ENCODE data around the gene ANXA6.

ANXA6 gene

GRCh38 chr5:151192626-151193025, 35.0 kb upstream of the ANXA6 start:
- no peaks in the 10 kb centered on the region for H3K4me1 ChIP-seq (ENCODE audit: control insufficient read depth, insufficient read depth, low read length)
- no peak overlapping the region for H3K4me3 ChIP-seq (ENCODE audit: low read depth, low read length)
- no peaks in the 10 kb centered on the region for H3K9me3 ChIP-seq (ENCODE audit: control insufficient read depth, insufficient read depth, low read length)
- H3K9ac ChIP-seq (ENCODE audit: low read depth, low read length): no peak overlapping the region
- no peak overlapping the region for H3K27ac ChIP-seq (ENCODE audit: low read depth, low read length)
- no peaks in the 10 kb centered on the region for H3K36me3 ChIP-seq (ENCODE audit: control insufficient read depth, insufficient read depth, low read length)
- H3K27me3 ChIP-seq (ENCODE audit: control insufficient read depth, insufficient read depth, low read length): no peaks in the 10 kb centered on the region

- H3K9ac ChIP-seq (ENCODE audit: low read depth, low read length): no peak overlapping the region
- no peaks in the 10 kb centered on the region for H3K36me3 ChIP-seq (ENCODE audit: control insufficient read depth, insufficient read depth, low read length)
- H3K4me3 ChIP-seq (ENCODE audit: low read depth, low read length): no peak overlapping the region
- H3K4me1 ChIP-seq (ENCODE audit: control insufficient read depth, insufficient read depth, low read length): no peaks in the 10 kb centered on the region; the same call in 1 of the 2 replicates
- H3K27ac ChIP-seq (ENCODE audit: low read depth, low read length): no peak overlapping the region
- H3K9me3 ChIP-seq (ENCODE audit: control insufficient read depth, insufficient read depth, low read length): no peaks in the 10 kb centered on the region
- H3K27me3 ChIP-seq (ENCODE audit: control insufficient read depth, insufficient read depth, low read length): no peaks in the 10 kb centered on the region
Measured at GRCh38 chr5:151191661-151192060, 34.1 kb upstream of the ANXA6 start.

GRCh38 chr5:151189151-151189550, 31.6 kb upstream of the ANXA6 start:
- Histone ChIP-seq H3K4me1 (ENCODE audit: control insufficient read depth, insufficient read depth, low read length) (peaks cover 7% of the 10 kb centered on the region), H3K4me3 (ENCODE audit: low read depth, low read length) (no peak overlapping the region), H3K27me3 (ENCODE audit: control insufficient read depth, insufficient read depth, low read length) (no peaks in the 10 kb centered on the region), H3K9me3 (ENCODE audit: control insufficient read depth, insufficient read depth, low read length) (no peaks in the 10 kb centered on the region), H3K36me3 (ENCODE audit: control insufficient read depth, insufficient read depth, low read length) (no peaks in the 10 kb centered on the region), H3K27ac (ENCODE audit: low read depth, low read length) (no peak overlapping the region), H3K9ac (ENCODE audit: low read depth, low read length) (no peak overlapping the region)

DNA sequence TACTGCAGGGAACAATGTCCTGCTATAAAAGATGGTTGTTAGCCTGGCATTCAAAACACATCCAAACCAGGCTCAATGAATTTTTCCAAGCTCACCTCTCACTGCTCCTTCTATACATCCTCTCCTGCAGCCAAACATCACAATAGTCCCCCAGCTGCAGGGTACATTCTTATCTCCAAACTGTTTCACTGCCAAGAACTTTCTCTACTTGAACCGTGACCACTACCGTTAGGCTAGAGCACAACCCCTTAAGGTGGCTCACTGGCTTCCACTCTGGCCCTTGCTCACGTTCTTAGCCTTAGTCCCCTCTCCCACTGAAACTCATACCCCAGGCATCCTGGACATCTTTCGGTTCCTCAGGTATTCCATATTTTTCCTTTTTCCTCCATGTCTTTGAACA, 29.0 kb upstream of the ANXA6 start:
- no peaks in the 10 kb centered on the region for H3K36me3 ChIP-seq (ENCODE audit: control insufficient read depth, insufficient read depth, low read length)
- no peaks in the 10 kb centered on the region for H3K27me3 ChIP-seq (ENCODE audit: control insufficient read depth, insufficient read depth, low read length)
- H3K9ac ChIP-seq (ENCODE audit: low read depth, low read length): no peak overlapping the region
- peaks cover 7% of the 10 kb centered on the region for H3K4me1 ChIP-seq (ENCODE audit: control insufficient read depth, insufficient read depth, low read length)
- H3K27ac ChIP-seq (ENCODE audit: low read depth, low read length): no peak overlapping the region
- H3K4me3 ChIP-seq (ENCODE audit: low read depth, low read length): no peak overlapping the region
- H3K9me3 ChIP-seq (ENCODE audit: control insufficient read depth, insufficient read depth, low read length): no peaks in the 10 kb centered on the region

- no peak overlapping the region for H3K27ac ChIP-seq (ENCODE audit: low read depth, low read length)
- no peaks in the 10 kb centered on the region for H3K9me3 ChIP-seq (ENCODE audit: control insufficient read depth, insufficient read depth, low read length)
- H3K36me3 ChIP-seq (ENCODE audit: control insufficient read depth, insufficient read depth, low read length): no peaks in the 10 kb centered on the region
- H3K4me3 ChIP-seq (ENCODE audit: low read depth, low read length): no peak overlapping the region
- no peak overlapping the region for H3K9ac ChIP-seq (ENCODE audit: low read depth, low read length)
- H3K4me1 ChIP-seq (ENCODE audit: control insufficient read depth, insufficient read depth, low read length): peaks cover 7% of the 10 kb centered on the region
- H3K27me3 ChIP-seq (ENCODE audit: control insufficient read depth, insufficient read depth, low read length): no peaks in the 10 kb centered on the region
Measured at GRCh38 chr5:151186052-151186451, 28.5 kb upstream of the ANXA6 start.

- H3K27me3 ChIP-seq (ENCODE audit: control insufficient read depth, insufficient read depth, low read length): no peaks in the 10 kb centered on the region
- H3K9ac ChIP-seq (ENCODE audit: low read depth, low read length): no peak overlapping the region
- H3K9me3 ChIP-seq (ENCODE audit: control insufficient read depth, insufficient read depth, low read length): no peaks in the 10 kb centered on the region
- H3K36me3 ChIP-seq (ENCODE audit: control insufficient read depth, insufficient read depth, low read length): no peaks in the 10 kb centered on the region
- no peak overlapping the region for H3K4me3 ChIP-seq (ENCODE audit: low read depth, low read length)
- peaks cover 7% of the 10 kb centered on the region for H3K4me1 ChIP-seq (ENCODE audit: control insufficient read depth, insufficient read depth, low read length)
- no peak overlapping the region for H3K27ac ChIP-seq (ENCODE audit: low read depth, low read length)
Measured at GRCh38 chr5:151184316-151185042, 26.9 kb upstream of the ANXA6 start.

GRCh38 chr5:151183456-151184245, 26.1 kb upstream of the ANXA6 start:
- Histone ChIP-seq H3K4me3 (ENCODE audit: low read depth, low read length) (no peak overlapping the region), H3K27ac (ENCODE audit: low read depth, low read length) (no peak overlapping the region), H3K27me3 (ENCODE audit: control insufficient read depth, insufficient read depth, low read length) (no peaks in the 10 kb centered on the region), H3K36me3 (ENCODE audit: control insufficient read depth, insufficient read depth, low read length) (no peaks in the 10 kb centered on the region), H3K9ac (ENCODE audit: low read depth, low read length) (no peak overlapping the region), H3K4me1 (ENCODE audit: control insufficient read depth, insufficient read depth, low read length) (peaks cover 7% of the 10 kb centered on the region), H3K9me3 (ENCODE audit: control insufficient read depth, insufficient read depth, low read length) (no peaks in the 10 kb centered on the region)

DNA sequence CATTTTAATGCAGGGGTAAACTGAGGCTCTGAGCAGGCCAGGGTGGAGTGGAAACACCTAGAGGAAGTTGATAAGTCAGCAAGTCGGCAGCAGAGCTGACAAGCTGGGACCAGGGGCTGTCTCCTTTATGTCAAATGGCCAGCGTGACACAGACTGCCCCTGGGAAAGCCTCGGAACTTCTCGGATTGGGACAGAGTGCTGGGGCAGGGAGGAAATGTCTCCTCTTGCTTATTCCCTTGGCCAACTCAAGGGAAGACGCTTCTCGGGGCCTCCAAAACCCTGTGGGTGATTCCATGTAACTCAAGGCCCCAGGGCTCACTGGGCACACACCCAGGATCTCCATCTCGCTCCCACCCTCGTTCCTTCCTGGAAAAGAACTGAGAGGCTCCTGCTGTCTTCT, 25.4 kb upstream of the ANXA6 start:
- Histone ChIP-seq H3K4me3 (ENCODE audit: low read depth, low read length) (no peak overlapping the region), H3K9ac (ENCODE audit: low read depth, low read length) (no peak overlapping the region), H3K27ac (ENCODE audit: low read depth, low read length) (no peak overlapping the region), H3K4me1 (ENCODE audit: control insufficient read depth, insufficient read depth, low read length) (peaks cover 7% of the 10 kb centered on the region), H3K36me3 (ENCODE audit: control insufficient read depth, insufficient read depth, low read length) (no peaks in the 10 kb centered on the region), H3K27me3 (ENCODE audit: control insufficient read depth, insufficient read depth, low read length) (no peaks in the 10 kb centered on the region), H3K9me3 (ENCODE audit: control insufficient read depth, insufficient read depth, low read length) (no peaks in the 10 kb centered on the region)

GRCh38 chr5:151182524-151182900, 24.9 kb upstream of the ANXA6 start:
- Histone ChIP-seq H3K27ac (ENCODE audit: low read depth, low read length) (no peak overlapping the region), H3K36me3 (ENCODE audit: control insufficient read depth, insufficient read depth, low read length) (no peaks in the 10 kb centered on the region), H3K9me3 (ENCODE audit: control insufficient read depth, insufficient read depth, low read length) (no peaks in the 10 kb centered on the region), H3K4me3 (ENCODE audit: low read depth, low read length) (no peak overlapping the region), H3K4me1 (ENCODE audit: control insufficient read depth, insufficient read depth, low read length) (peaks cover 7% of the 10 kb centered on the region), H3K27me3 (ENCODE audit: control insufficient read depth, insufficient read depth, low read length) (no peaks in the 10 kb centered on the region), H3K9ac (ENCODE audit: low read depth, low read length) (no peak overlapping the region)

- peaks cover 7% of the 10 kb centered on the region for H3K4me1 ChIP-seq (ENCODE audit: control insufficient read depth, insufficient read depth, low read length)
- no peak overlapping the region for H3K9ac ChIP-seq (ENCODE audit: low read depth, low read length)
- no peaks in the 10 kb centered on the region for H3K9me3 ChIP-seq (ENCODE audit: control insufficient read depth, insufficient read depth, low read length)
- H3K4me3 ChIP-seq (ENCODE audit: low read depth, low read length): no peak overlapping the region
- no peaks in the 10 kb centered on the region for H3K27me3 ChIP-seq (ENCODE audit: control insufficient read depth, insufficient read depth, low read length)
- no peaks in the 10 kb centered on the region for H3K36me3 ChIP-seq (ENCODE audit: control insufficient read depth, insufficient read depth, low read length)
- no peak overlapping the region for H3K27ac ChIP-seq (ENCODE audit: low read depth, low read length)
Measured at GRCh38 chr5:151181818-151182523, 24.4 kb upstream of the ANXA6 start.

DNA sequence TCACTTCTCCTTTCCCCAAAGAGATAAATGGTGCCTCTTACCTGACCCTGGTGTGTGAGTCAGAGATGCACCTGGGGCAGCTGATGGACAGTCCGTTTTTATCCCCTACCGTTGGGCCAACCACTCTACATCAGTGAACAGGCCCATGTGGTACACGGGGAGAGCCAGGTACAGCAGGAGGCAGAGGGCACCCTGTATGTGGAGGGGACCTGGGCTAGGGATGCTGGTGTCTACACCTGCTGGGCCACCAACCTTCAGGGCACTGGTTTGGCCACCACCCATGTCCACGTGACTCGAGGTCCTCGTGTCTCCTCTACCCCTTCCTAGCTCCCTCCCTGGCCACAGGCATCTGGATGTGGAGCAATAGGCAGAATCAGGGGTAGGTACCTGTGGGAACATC, 22.7 kb upstream of the ANXA6 start:
- H3K36me3 ChIP-seq (ENCODE audit: control insufficient read depth, insufficient read depth, low read length): no peaks in the 10 kb centered on the region
- no peak overlapping the region for H3K4me3 ChIP-seq (ENCODE audit: low read depth, low read length)
- no peaks in the 10 kb centered on the region for H3K4me1 ChIP-seq (ENCODE audit: control insufficient read depth, insufficient read depth, low read length)
- no peaks in the 10 kb centered on the region for H3K27me3 ChIP-seq (ENCODE audit: control insufficient read depth, insufficient read depth, low read length)
- no peak overlapping the region for H3K27ac ChIP-seq (ENCODE audit: low read depth, low read length)
- H3K9me3 ChIP-seq (ENCODE audit: control insufficient read depth, insufficient read depth, low read length): no peaks in the 10 kb centered on the region
- no peak overlapping the region for H3K9ac ChIP-seq (ENCODE audit: low read depth, low read length)

Measured in HUES48 (cell line).